OCI-M2 (cell line): ENCODE measurements around the gene CD79A.
A peak's percentile ranks its signal among the peaks of the same experiment; 100 is the strongest.

Experiments used
- DNase-seq: peaks from one replicate; lab custom pipeline; 2025; ENCODE audit not compliant: unreplicated experiment; lab: John Stamatoyannopoulos, UW

CD79A gene

DNA sequence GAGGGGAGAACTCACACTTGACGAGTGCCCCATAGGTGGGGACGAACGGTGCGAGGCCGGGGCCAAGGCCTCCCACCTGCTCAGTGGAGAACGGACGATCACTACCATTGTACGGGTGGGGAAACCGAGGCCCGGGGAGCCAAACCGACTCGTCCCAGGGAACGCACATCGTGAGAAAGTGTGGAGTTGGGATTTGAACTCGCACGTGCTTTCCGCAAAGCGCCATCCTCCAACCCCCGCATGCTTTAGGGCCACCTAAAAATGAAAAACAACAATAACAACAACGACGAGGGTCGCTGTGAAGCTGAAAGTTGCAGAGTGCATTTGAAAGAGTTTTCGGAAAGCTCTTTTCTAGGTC lies 6.4 kb downstream of the CD79A start:
- no peak for DNase-seq

DNA sequence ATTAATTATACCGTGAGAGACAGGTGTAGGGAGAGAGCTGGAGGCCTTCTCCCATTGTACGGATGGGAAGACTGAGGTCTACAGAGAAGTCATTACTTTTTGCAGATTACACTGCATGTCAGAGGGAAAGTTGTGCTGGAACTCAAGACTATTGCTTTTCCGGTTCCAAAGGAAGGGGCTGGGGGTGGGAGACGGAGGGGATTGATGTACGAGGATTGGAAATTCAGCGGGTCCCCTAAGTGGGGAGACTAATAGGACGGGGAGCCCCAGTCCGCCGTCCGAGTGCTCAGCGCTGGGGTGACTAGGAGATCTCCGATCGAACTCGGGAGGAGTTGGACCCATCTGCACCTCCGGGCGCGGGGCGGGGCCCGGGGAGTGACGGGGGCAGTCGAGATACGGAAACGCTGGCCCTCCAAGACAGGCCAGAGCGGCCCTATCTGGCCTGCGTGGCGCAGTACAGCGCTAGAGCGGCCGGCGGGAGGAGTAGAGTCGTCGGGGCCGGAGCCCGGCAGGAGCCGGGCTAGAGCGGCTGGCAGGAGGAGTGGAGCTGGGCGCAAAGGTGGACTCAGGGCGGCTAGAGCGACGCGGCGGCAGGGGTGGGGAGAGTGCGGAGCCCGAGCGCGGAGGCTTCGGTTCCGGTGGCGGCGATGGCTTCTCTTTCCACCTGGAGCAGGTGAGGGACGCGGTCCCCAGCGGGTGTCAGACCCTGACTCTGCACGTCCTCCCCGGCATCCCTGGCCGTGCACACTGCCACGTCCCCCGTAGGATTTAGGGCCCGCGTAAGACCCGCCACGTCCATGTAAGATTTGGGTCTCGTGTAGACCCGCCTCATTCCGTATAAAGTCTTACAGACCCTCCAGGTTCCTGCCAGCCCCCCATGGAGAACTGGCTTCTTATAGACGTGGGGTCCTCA lies 7.0 kb downstream of the CD79A start:
- DNase-seq = peak; percentile 65

DNA sequence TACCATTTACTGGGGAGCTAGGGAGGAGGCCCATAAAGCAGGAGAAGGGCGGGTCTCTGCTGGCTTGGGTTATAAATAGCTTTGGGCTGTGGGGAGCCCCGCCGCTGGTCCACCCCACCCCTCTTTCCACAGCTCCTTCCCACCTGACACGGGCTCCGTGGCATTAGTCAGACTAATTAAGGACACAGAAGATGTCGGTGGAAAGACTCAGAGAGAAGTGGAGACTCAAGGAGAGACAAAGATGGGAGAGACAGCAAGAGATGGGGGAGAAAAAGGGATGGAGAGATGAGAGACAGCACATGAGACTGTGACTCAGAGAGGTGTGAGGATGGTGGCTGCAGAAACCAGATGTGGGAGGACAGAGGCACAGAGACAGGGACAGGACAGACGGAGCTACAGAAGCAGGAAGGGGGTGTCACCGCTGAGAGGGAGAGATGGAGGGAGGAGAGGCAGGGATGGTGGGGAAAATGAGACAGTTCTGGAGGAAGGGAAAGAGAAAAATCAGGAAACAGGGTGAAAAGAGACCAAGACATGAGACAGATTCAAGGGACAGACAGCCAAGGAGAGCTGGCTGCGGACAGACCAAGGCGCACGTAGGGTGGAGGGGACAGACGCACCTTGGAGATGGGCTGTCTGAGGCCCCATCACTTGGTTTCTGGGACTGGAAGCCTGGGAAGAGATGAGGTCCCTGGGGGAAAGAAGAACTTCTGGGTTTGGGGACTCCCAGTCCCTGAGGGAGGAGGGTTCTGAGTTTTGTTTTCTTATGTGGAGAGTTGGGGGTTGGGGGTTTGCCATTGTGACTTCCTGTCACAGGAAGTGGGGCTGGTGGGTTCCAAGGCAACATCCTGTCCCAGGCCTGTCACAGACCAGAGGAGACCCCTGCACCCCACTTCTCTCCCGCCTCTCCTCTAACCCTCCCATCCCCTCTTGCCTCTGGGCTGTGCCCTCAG lies 10.0 kb downstream of the CD79A start:
- no peak for DNase-seq

DNA sequence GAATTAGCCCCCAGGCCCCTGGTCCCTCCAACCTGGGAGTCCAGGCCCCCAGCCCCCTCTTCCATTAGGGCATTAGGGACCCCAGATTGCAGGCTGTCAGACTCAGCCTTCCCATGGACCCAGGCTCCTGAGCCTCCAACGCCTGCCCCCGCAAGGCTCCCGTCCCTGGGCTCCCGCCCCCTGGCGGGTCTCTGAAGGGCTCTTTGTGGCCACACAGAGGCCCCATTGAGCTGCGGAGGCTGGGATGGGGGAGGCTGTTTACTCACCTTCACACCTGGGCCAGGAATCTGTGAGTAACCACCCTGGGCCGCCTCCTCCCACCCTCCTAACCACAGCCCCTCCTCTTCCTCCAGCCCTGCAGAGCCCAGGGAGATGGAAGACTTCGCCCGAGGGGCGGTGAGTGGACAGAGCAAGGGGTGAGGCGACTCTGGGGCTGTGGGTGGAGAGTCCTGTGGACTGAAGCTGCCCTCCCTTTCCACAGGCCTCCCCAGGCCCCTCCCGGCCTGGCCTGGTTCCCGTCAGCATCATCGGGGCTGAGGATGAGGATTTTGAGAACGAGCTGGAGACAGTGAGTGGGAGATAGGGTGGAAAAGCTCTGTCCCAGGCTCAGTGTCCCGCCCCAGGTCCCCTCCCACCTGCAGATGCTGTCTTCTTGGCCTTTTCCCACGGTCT lies 10.8 kb downstream of the CD79A start:
- no peak for DNase-seq

DNA sequence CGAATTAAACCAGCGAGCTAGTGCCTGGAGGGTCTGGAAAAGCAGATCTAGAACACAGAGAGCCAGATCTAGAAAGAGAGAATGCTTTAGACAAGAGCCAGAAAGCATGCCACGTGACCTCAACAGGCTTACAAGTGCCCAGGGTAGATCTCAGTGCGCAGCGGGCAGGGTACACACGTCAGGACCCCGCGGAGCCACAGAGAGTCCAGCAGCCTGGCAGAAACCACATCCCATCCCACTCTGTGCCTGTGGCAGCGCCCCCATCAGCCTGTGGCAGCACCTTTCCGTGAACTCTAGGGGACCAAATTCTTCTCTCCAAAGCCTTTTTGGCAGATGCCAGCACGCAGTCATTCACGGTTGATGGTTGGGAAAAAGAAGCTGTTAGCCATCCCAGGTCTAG lies 11.8 kb downstream of the CD79A start:
- no peak for DNase-seq

DNA sequence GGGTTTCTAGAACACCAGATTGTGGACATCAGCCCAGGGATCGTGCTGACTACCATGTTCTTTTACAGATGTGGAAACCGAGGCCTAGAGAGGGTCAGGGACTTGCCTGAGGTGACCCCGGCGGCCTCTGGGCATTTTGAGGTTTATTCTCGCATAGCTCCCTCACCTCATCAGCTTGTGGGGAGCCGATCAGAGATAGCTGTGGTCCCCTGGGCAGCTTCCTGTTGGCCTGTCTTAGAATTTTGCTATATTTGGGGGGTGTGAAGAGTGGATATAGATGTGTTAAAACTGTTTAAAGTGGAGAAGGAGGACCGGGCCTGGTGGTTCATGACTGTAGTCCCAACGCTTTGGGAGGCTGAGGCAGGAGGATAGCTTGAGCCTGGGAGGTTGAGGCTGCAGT lies 12.8 kb downstream of the CD79A start:
- no peak for DNase-seq

DNA sequence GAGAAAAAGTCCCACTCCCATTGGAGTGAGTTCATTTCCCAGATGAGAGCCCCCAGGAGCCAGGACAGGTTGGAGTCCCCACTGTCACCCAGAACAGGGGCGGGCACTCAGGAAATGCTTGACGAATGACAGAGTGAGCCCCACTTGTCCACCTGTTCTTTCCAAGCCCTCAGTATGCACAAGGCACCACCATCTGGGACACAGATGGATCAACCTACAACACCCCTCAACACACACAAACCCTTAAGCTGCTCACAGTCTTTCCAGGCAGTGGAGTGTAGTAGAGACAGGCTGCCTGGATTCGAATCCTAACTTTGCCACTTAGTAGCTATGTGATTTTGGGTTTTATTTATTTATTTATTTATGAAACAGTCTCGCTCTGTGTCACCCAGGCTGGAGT lies 13.9 kb downstream of the CD79A start:
- no peak for DNase-seq

DNA sequence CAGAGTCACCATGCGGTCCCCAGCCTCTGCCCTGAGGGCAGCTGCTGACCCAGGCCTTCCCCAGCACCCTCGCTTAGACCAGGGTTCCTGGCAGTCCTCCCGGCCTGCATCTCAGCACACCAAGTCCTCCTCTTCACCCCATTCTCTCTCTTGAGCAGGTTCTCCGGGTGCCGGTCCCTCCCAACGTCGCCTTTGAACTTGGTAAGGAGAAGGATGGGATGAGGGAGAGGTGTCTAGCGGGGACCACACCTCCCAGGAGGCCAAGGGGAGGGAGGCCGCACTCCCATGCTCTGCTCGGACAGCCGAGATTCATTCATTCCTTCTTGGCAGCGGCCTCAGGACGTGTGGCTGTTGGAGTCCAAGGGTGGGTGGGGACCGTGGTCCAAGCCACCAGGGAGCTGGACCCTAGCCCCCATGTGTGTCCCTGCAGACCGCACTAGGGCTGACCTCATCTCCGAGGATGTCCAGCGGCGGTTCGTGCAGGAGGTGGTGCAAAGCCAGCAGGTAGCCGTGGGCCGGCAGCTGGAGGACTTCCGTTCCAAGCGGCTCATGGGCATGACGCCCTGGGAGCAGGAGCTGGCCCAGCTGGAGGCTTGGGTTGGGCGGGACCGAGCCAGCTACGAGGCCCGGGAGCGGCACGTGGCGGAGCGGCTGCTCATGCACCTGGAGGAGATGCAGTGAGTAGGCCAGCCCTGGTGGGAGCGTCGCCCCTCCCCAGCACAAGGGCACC lies 15.3 kb downstream of the CD79A start:
- no peak for DNase-seq

DNA sequence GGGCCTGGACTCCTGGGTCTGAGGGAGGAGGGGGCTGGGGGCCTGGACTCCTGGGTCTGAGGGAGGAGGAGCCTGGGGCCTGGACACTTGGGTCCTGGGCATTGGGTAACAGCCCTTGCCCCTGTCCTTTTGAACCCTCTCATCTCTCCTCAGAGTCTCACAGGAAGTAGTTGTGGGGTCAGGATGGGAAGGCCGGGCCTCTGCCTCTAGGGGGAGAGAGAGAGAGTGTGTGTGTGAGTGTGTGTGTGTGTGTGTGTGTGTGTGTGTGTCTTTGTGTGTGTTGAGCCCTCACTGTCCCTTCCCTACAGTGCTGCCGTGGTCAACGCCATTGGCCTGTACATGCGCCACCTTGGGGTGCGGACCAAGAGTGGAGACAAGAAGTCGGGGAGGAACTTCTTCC lies 16.8 kb downstream of the CD79A start:
- DNase-seq = no peak

DNA sequence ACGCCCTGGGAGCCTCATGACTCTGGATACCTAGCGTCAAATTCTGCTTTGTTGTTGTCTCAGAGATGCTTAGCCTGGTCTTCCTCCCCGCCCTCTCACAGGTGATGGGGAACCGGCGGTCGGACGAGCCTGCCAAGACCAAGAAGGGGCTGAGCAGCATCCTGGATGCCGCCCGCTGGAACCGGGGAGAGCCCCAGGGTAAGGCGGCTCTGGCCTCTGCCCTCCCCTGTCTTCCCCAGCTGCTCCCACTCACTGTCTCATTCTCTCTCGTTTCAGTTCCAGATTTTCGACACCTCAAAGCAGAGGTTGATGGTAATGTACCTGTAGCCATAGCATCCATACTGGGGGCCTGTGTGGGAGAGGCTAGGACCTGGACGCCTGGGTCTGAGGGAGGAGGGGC lies 17.3 kb downstream of the CD79A start:
- no peak for DNase-seq

DNA sequence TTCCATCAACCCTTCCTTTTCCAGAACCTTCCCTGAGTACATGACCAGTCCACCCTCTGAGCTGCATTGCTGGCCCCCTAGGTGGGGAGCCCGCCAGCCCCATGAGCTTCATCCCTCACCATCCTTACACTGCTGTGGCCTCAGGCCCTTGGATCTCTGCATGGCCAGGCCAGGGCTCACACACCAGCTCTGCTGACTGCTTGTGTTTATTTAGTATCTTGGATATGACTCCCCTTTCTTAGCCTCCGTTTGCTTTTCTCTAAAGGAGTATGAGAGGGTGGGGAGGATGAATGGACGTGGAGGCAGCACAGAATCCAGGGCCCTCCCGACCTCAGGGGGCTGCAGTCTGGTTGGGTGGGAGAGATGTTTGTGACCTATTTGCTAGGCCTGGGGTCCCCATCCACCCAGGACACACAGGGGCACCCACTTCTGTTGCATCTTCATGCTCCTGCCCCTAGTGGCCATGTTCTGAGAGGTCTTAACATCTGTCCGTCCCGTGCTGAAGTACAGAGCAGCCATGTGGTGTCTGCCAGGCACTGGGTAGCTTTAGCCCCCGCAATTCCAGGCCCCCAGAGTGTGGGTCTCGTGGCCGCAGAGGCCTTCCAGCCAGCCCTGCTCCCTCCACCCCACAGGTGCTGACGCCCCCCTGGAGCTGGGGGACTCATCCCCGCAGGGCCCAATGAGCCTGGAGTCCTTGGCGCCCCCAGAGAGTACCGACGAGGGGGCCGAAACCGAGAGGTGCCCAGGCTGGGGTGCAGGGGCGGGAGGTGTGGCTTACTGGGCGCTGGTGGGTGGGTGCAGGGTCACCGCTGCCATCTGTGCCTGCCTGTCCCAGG lies 18.9 kb downstream of the CD79A start:
- no peak for DNase-seq

DNA sequence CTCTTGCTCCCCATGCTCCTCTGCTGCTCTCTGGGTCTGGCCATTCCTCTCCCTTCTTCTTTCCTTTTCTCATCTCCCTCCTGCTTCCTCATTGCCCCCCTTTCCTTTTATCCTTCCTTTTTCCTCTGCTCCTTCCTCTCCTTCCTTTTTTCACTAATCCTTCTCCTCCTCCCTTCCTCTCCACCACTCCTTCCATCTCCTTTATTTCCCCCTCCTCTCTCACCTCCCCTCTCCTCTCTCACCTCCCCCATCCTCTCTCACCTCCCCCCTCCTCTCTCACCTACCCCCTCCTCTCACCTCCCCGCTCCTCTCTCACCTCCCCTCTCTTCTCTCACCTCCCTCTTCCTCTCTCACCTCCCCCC lies 19.5 kb downstream of the CD79A start:
- DNase-seq = no peak

DNA sequence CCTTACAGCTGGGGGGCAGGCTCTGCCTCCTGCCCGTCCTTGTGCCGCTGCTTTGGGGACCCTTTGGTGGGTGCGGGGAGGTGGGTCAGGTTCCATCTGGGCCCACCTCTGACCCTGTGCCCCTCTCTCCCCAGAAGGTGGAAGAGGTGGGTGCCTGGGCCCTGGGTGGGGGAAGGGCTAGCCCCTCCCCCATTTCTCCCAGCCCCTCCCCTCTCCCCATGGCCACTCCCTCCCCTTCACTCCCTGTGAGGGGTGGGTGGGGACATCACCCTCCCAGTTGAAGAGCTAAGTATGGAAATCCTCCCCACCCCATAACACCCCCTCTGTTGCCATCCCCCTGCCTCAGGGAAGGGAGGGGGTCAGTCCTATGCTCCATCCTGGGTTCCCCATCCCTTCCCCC lies 20.1 kb downstream of the CD79A start:
- no peak for DNase-seq

DNA sequence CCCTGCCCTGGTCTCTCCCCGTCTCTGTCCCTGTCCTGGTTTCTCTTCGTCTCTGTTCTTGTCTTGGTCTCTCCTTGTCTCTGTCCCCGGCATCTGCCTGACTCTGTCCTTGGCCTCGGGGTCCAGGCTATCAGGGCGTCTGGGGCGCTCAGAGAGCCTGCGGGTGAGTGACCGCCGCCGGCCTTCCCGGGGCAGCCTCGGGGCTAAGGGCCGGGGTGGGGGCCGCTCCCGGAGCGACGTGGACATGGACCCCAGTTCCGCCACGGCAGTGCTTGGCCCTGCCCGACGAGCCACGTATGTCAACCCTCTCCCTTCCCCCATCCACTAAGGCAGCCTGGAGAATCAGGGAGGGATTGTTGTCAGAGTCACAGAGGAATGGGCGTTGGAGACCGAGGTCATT lies 20.7 kb downstream of the CD79A start:
- no peak for DNase-seq

DNA sequence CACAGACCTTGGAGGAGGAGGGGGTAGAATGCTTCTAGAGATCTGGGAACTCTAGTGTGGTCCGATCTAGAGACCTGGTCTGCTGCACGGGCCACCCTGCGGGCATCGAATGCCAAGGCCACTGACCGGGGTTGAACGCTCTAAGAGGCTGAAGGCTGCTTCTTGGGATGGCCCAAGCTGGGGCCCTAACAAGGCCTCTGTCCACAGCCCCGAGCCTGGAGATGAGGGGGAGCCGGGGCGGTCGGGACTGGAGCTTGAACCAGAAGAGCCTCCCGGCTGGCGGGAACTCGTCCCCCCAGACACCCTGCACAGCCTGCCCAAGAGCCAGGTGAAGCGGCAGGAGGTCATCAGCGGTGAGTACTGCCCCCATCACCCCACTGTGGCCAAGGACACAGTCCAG lies 21.2 kb downstream of the CD79A start:
- DNase-seq = no peak

DNA sequence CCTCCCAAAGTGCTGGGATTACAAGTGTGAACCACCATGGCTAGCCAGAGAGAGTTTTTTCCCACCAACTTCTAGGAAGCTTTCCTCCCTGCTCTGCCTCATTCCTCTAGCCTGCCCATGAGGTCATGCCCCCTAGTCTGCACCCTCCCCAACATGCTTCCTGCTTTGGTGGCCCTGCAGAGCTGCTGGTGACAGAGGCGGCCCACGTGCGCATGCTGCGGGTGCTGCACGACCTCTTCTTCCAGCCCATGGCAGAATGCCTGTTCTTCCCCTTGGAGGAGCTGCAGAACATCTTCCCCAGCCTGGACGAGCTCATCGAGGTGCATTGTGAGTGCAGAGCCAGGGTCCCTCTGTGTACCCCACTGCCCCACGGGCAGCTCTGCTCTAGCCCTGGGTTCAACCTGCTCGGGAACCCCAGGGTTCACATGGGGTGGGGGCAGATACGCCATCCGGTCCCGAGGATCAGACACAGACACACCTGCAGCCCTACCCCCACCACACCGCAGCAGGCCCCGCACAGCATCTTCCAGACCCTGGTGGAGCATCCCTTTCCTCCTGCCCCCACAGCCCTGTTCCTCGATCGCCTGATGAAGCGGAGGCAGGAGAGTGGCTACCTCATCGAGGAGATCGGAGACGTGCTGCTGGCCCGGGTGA lies 24.8 kb downstream of the CD79A start:
- no peak for DNase-seq

DNA sequence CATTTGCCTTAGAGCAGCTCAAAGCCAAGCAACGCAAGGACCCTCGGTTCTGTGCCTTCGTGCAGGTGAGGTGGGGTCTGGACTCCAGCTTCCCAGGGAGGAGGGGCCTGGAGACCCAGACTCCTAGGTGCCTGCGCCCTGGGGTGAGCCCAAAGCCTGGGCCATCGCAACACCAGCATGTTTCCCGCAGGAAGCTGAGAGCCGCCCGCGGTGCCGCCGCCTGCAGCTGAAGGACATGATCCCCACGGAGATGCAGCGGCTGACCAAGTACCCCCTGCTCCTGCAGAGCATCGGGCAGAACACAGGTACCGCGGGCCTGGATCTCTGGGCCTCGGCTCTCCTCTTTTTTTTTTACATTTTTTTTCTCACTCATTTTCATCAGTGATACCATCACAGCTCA lies 25.5 kb downstream of the CD79A start:
- no peak for DNase-seq

DNA sequence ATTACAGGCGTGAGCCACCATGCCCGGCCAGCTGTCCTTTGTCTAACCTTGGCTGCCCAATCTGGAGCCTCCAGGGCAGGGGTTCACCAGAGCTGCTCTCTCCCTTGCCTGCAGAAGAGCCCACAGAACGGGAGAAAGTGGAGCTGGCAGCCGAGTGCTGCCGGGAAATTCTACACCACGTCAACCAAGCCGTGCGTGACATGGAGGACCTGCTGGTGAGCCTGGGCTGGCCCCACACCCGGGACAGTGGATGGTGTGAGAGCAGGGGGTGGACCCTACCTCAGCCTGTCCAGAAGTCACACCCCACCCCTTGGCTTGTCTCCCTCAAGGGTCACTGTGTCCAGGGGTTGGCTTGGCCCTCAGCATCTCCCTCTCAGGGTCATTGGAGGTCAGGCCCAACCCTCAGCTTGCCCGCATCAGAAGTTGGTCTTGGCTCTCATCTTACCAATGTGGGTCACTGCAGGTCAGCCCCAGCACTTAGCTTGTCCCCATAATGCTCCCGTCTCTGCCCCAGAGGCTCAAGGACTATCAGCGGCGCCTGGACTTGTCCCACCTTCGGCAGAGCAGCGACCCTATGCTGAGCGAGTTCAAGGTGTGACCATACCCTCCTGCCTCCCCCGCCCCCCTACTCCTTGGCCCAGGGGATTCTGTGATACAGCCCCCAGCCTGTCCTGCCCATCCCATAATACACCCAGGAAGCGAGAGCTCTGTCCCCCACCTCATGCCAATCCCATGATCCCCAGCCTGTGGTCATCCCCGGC lies 26.3 kb downstream of the CD79A start:
- DNase-seq = no peak
